Heart left ventricle (tissue), 16 donors: ENCODE data around the gene ETFRF1. TPM values are rescaled to one million over a fixed set of nuclear protein-coding genes. Genes with fewer than 3 reads are reported as not detected.
A peak's percentile ranks its signal among the peaks of the same experiment; 100 is the strongest.

Experiments
- ATAC-seq, 4 donors: fragments of 200-7000 bp; cut with Tn5 transposase; one replicate each; pipeline ENCODE4 v1.9.1; 2020 to 2022; ENCODE audit warnings: moderate library complexity in 4 of 4, mild to moderate bottlenecking in 3 of 4, moderate number of reproducible peaks in 1 of 4
- DNase-seq, 5 donors: peaks; one replicate each; pipeline ENCODE4 v3.0.0-alpha.2; 2020
- H3K27ac ChIP-seq, 12 donors: fragments of 200-600 bp; sonication (generic) in 4 of 12; one replicate each; pipeline versions ENCODE4 v1.5.0 to v1.8.0; 2016 to 2022; ENCODE audit warnings: mild to moderate bottlenecking in 2 of 12
- H3K27me3 ChIP-seq, 9 donors: fragments of 200-600 bp; sonication (generic) in 2 of 9; one replicate each; pipeline versions ENCODE4 v1.5.1 to v1.8.0; 2016 to 2022; ENCODE audit warnings: mild to moderate bottlenecking in 3 of 9
- H3K36me3 ChIP-seq, 9 donors: fragments of 200-600 bp; sonication (generic) in 2 of 9; one replicate each; pipeline versions ENCODE4 v1.5.0 to v1.8.0; 2018 to 2022; ENCODE audit warnings: mild to moderate bottlenecking in 2 of 9
- H3K4me1 ChIP-seq, 12 donors: fragments of 200-600 bp; sonication (generic) in 4 of 12; one replicate each; pipeline versions ENCODE4 v1.5.0 to v1.8.0; 2016 to 2022; ENCODE audit warnings: mild to moderate bottlenecking in 3 of 12
- H3K4me3 ChIP-seq, 12 donors: fragments of 200-600 bp; sonication (generic) in 4 of 12; one replicate each; pipeline versions ENCODE4 v1.5.0 to v1.8.0; 2017 to 2022; ENCODE audit warnings: mild to moderate bottlenecking in 9 of 12, moderate library complexity in 4 of 12
- H3K9me3 ChIP-seq, 12 donors: fragments of 200-600 bp; sonication (generic) in 4 of 12; one replicate each; pipeline versions ENCODE4 v1.5.0 to v1.8.0; 2016 to 2022; ENCODE audit warnings: mild to moderate bottlenecking in 1 of 12
- POLR2A ChIP-seq, 2 donors: fragments of 450-650 bp; IDR thresholded peaks; one replicate each; pipeline ENCODE4 v1.6.1; 2017; ENCODE audit warnings: antibody characterized with exemption in 2 of 2, mild to moderate bottlenecking in 2 of 2, moderate library complexity in 2 of 2
- WGBS, 4 donors: extraction: QIAGEN DNeasy Blood & Tissue Kit in 2 of 4; methylation state at CpG; one replicate each; pipeline versions ENCODE4 v1.1.5 to v1.1.7; 2013 to 2018; 5-methylcytosine and 5-hydroxymethylcytosine counted together
- intact Hi-C, 10 donors: fragments of 100-400 bp; cut with DNase I; formaldehyde crosslinking; loops; one replicate each; pipeline versions ENCODE4 v1.11.1 to v1.14.2; 2022
- polyA plus RNA-seq, 2 donors: library from polyadenylated mRNA; stranded (reverse); fragments of 200-250 nt; gene quantifications; one replicate each; pipeline ENCODE4 v1.2.3, GENCODE V29; 2013
- total RNA-seq, 9 donors: library from RNA; depleted of rRNA in 2 of 9; stranded (reverse); fragments of >200 nt in 2 of 9; fragmentation: NEBNext Ultra II Directional in 3 of 9; extraction: Animal tissue kit (Norgen Biotek cat#: 25700) in 3 of 9; gene quantifications; one replicate each; pipeline versions ENCODE4 v1.1.0 to v1.2.4, GENCODE V29; 2016 to 2023
- TF ChIP-seq, protein P1 (sequence below), 12 donors: fragments of 200-600 bp; sonication (generic) in 4 of 12; IDR thresholded peaks; one replicate each; pipeline versions ENCODE4 v1.5.0 to v1.8.0; 2018 to 2022; ENCODE audit warnings: antibody characterized with exemption in 12 of 12, mild to moderate bottlenecking in 5 of 12
- donor health status: ischemic (EF 13 %, LVEDD 7.1; RV severe dilation, severe dysfunction).
- donor health status: healthy with polysubstance abuse.
- donor health status: DM: no; HTN: yes; CAD: no.
- donor health status: DM: no; HTN: no; CAD: no.
- donor health status: ischemic (EF 25% LVEDD 6.9; RV normal size, moderate dysfunction).
- donor health status: ischemic (EF 25% LVEDD 5.7; RV mildly dilated, moderate dysfunction).
- donor health status: healthy.
- donor health status: DM: yes; HTN: yes; CAD: no.
- donor health status: ischemic (EF 35%, LVEDD 5.7; RV mildly dilated, moderate dysfunction).
- donor health status: nonischemic (EF 11% LVEDD 7.7; RV severe dilation, severe dysfunction).
- donor health status: DM: yes; HTN: yes; CAD: no.
- donor health status: PGD.
- donor health status: ischemic (EF 29% LVEDD 5.4; RV normal size, mild dysfunction).
- donor health status: nonischemic (EF 23%, LVEDD 6.1; RV moderate dilation, normal function).

Gene ETFRF1
- total and polyA plus RNA-seq, 11 donors: 31.4 to 83.8 (median 52.2) TPM

DNA sequence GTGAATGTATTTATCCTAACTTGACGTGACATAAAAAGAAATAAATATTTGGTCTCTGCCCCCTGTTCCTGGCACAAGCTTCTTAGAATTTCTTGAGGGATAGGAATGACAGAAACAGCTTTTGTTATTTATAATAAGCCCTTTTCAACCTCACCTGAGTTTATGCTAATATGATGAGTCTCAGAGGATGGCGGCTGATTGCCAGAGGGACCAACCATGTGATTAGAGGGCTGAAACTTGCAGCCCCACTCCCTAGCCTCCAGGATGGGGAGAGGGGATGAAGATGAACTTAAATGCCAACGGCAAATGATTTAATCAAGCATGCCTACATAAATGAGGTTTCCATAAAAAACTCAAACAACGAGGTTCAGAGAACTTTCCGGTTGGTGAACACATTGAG is 43.0 kb upstream of the ETFRF1 start:
- TF ChIP-seq, protein P1, sequence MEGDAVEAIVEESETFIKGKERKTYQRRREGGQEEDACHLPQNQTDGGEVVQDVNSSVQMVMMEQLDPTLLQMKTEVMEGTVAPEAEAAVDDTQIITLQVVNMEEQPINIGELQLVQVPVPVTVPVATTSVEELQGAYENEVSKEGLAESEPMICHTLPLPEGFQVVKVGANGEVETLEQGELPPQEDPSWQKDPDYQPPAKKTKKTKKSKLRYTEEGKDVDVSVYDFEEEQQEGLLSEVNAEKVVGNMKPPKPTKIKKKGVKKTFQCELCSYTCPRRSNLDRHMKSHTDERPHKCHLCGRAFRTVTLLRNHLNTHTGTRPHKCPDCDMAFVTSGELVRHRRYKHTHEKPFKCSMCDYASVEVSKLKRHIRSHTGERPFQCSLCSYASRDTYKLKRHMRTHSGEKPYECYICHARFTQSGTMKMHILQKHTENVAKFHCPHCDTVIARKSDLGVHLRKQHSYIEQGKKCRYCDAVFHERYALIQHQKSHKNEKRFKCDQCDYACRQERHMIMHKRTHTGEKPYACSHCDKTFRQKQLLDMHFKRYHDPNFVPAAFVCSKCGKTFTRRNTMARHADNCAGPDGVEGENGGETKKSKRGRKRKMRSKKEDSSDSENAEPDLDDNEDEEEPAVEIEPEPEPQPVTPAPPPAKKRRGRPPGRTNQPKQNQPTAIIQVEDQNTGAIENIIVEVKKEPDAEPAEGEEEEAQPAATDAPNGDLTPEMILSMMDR (IDR thresholded peaks at IDR 0.05): no peak
- TF ChIP-seq POLR2A (IDR thresholded peaks at IDR 0.05): no peak
- no peaks in the 10 kb centered on the region for H3K36me3 ChIP-seq
- no peak for ATAC-seq
- no peak overlapping the region for H3K4me3 ChIP-seq
- H3K9me3 ChIP-seq: no peaks in the 10 kb centered on the region
- H3K27ac ChIP-seq: no peak overlapping the region
- no peaks in the 10 kb centered on the region for H3K27me3 ChIP-seq
- intact Hi-C loops: no loop called here
- WGBS, 4 donors: 71 to 86% (median 74%) methylated on average over 5 of the region's 5 CpGs
- H3K4me1 ChIP-seq: peaks cover 0 to 7% (median 0%) of the 10 kb centered on the region in 12 donors
- DNase-seq: no peak

DNA sequence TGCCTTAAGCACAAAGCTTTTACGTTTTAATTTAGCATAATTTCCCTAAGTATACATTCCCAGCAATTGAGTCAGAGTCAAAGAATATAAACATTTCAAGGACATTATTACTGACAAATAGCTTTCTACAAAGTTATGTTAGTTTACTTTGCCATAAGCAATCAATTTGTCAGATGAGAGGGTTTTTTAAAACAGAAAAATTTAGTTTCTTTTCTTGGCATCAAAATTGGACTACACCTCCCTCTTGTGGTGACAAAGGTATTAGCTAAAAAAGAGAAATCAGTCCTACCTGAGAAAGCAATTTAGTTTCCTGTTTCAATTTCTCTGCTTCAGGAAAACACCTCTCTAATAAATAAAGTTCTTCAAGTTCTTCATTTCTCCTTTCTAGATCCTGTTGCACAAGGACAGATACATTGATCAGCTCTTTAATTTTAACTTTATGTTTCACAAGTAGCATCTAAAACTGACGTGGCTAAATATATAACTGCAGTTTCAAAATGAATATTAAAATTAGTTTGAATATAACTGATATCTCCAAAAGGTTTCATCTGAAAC is 39.9 kb upstream of the ETFRF1 start:
- intact Hi-C loops: no loop called here
- TF ChIP-seq, protein P1 (IDR thresholded peaks at IDR 0.05): peak; percentile 33 to 70 (median 51)
- no peak for TF ChIP-seq POLR2A (IDR thresholded peaks at IDR 0.05)
- ATAC-seq: no peak
- H3K4me1 ChIP-seq: peaks cover 0 to 7% (median 0%) of the 10 kb centered on the region in 12 donors
- H3K27ac ChIP-seq: no peak overlapping the region
- DNase-seq: no peak
- H3K9me3 ChIP-seq: no peaks in the 10 kb centered on the region
- no peaks in the 10 kb centered on the region for H3K36me3 ChIP-seq
- H3K4me3 ChIP-seq: no peak overlapping the region
- no peaks in the 10 kb centered on the region for H3K27me3 ChIP-seq
- 85 to 89% (median 88%) methylated on average over 2 of the region's 2 CpGs for WGBS, 4 donors

DNA sequence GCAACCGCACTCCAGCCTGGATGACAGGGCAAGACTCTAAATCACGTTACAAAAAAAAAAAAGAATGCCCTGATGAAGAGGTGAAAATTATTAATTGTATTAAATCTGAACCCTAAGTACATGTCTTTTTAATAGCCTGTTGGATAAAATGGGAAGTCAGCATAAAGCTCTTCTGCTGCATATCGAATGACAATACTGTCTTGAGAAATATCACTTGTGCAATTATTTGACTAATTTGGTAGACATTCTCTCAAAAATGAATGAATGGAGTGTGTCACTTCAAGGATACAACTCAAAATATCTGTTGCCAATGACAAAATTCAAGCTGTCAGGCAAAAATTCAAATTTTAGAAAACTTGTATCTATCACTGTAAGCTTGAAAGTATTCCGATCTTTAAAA is 39.0 kb upstream of the ETFRF1 start:
- peaks cover 0 to 7% (median 0%) of the 10 kb centered on the region in 12 donors for H3K4me1 ChIP-seq
- no peak for DNase-seq
- H3K36me3 ChIP-seq: no peaks in the 10 kb centered on the region
- TF ChIP-seq, protein P1 (IDR thresholded peaks at IDR 0.05): no peak
- no peak for TF ChIP-seq POLR2A (IDR thresholded peaks at IDR 0.05)
- intact Hi-C loops: no loop called here
- no peak overlapping the region for H3K4me3 ChIP-seq
- ATAC-seq: no peak
- H3K27ac ChIP-seq: no peak overlapping the region
- H3K9me3 ChIP-seq: no peaks in the 10 kb centered on the region
- 92 to 93% (median 93%) methylated on average over 4 of the region's 4 CpGs for whole genome bisulfite sequencing, 4 donors
- H3K27me3 ChIP-seq: no peaks in the 10 kb centered on the region

DNA sequence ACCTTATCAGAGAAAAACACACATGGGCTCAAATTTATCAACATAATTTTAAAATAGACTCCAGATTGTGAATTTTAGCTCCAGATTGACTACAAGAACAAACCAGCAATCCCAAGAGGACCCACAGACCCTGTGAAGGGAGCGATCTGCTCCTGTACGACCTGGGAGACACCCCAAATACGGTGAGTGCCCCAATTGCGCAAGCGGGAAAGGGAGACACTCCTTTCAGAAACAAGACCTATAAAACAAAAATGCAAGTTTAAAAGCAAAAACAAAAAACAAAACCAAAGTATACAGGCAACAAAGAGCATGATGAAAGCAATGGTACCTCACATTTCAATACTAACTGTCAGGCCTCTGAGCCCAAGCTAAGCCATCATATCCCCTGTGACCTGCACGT is 32.2 kb upstream of the ETFRF1 start:
- Histone ChIP-seq H3K27ac (no peak overlapping the region), H3K36me3 (no peaks in the 10 kb centered on the region), H3K27me3 (no peaks in the 10 kb centered on the region), H3K9me3 (no peaks in the 10 kb centered on the region), H3K4me1 (no peaks in the 10 kb centered on the region), H3K4me3 (no peak overlapping the region)
- 80 to 84% (median 81%) methylated on average over 6 of the region's 6 CpGs for WGBS, 4 donors
- intact Hi-C loops: no loop called here
- ATAC-seq: no peak
- DNase-seq: no peak
- TF ChIP-seq POLR2A (IDR thresholded peaks at IDR 0.05): no peak

DNA sequence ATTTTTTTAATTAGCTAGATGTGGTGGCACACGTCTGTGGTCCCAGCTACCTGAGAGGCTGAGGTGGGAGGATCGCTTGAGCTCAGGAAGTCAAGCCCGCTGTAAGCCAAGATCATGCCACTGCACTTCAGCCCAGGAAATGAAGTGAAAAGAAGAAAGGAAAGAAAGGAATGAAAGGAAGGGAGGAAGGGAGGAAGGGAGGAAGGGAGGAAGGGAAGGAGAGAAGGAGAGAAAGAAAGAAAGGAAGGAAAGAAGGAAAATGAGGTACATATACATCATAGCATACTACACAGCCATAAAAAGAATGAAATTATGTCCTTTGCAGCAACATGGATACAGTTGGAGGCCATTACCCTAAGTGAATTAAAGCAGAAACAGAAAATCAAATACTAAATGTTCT is 12.3 kb upstream of the ETFRF1 start:
- TF ChIP-seq, protein P1 (IDR thresholded peaks at IDR 0.05): no peak
- TF ChIP-seq POLR2A (IDR thresholded peaks at IDR 0.05): no peak
- 64 to 73% (median 68%) methylated on average over 3 of the region's 3 CpGs for WGBS, 4 donors
- Histone ChIP-seq H3K4me3 (no peak overlapping the region), H3K27ac (no peak overlapping the region), H3K4me1 (no peaks in the 10 kb centered on the region), H3K27me3 (no peaks in the 10 kb centered on the region), H3K9me3 (peaks cover 0 to 5% (median 0%) of the 10 kb centered on the region in 12 donors), H3K36me3 (no peaks in the 10 kb centered on the region)
- DNase-seq (no peak), ATAC-seq (no peak)
- intact Hi-C loops: no loop called here
